Measurements from ENCODE around the gene SLC10A6.

The SLC10A6 gene

DNA sequence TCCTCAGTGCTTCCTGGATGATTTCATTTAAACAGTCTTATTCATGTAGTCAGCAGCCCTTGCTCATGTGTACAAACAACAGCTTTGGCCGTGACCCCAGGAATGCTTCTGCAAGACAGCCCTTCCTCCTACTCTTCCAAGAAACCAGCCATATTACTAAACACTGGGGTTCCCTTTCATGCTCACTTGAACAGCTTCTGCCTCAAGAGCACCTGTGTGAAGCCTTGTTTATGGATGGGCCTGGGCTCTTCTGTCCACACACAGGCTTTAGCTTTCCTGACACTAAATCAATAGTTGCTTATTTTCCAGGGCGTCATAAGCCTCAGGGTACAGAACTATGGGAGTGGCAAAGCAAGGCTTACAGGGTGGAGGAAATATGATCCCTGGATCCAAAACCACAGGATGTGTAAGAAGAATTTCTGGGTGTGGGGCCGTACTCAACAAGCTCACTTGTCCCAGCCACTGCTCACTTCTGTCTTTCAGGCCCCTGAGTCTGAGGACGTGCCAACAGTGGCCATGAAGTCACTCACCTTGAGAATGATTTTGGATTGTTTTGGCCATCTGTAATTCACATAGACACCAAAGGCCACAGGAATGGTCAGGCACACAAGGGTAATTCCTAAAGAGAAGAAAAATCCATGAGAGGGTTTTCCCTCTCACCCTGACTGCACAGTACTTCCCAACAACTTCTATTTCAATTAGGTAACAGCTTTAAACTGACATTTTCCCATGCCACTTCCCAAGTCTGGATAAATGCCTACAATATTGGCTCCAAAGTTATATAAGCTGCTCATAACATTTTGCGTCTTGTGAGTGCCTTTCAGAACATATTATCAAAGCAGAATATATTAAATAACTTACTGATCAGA, 17.7 kb downstream of the SLC10A6 start:
- TF ChIP-seq, protein P1, sequence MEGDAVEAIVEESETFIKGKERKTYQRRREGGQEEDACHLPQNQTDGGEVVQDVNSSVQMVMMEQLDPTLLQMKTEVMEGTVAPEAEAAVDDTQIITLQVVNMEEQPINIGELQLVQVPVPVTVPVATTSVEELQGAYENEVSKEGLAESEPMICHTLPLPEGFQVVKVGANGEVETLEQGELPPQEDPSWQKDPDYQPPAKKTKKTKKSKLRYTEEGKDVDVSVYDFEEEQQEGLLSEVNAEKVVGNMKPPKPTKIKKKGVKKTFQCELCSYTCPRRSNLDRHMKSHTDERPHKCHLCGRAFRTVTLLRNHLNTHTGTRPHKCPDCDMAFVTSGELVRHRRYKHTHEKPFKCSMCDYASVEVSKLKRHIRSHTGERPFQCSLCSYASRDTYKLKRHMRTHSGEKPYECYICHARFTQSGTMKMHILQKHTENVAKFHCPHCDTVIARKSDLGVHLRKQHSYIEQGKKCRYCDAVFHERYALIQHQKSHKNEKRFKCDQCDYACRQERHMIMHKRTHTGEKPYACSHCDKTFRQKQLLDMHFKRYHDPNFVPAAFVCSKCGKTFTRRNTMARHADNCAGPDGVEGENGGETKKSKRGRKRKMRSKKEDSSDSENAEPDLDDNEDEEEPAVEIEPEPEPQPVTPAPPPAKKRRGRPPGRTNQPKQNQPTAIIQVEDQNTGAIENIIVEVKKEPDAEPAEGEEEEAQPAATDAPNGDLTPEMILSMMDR (conservative IDR thresholded peaks at IDR 0.05; ENCODE audit: low read depth, low read length) = no peak
- no peak overlapping the region for H3K4me3 ChIP-seq (IDR thresholded peaks at IDR 0.05; ENCODE audit: insufficient read depth, low read depth, low read length)
- H3K27me3 ChIP-seq (ENCODE audit: insufficient read depth, low read depth) = no peaks in the 10 kb centered on the region
- no peak overlapping the region for H3K4me2 ChIP-seq
- no peak overlapping the region for H3K27ac ChIP-seq
- no peak overlapping the region for H3K9ac ChIP-seq
- no peaks in the 10 kb centered on the region for H3K79me2 ChIP-seq (ENCODE audit: insufficient read depth, low read depth)
- no peak overlapping the region for H2AFZ ChIP-seq (ENCODE audit: low read depth)
- no peaks in the 10 kb centered on the region for H4K20me1 ChIP-seq (ENCODE audit: insufficient read depth)
- no peaks in the 10 kb centered on the region for H3K36me3 ChIP-seq (ENCODE audit: insufficient read depth)
- no peaks in the 10 kb centered on the region for H3K4me1 ChIP-seq (ENCODE audit: low read depth, poor library complexity, severe bottlenecking)

DNA sequence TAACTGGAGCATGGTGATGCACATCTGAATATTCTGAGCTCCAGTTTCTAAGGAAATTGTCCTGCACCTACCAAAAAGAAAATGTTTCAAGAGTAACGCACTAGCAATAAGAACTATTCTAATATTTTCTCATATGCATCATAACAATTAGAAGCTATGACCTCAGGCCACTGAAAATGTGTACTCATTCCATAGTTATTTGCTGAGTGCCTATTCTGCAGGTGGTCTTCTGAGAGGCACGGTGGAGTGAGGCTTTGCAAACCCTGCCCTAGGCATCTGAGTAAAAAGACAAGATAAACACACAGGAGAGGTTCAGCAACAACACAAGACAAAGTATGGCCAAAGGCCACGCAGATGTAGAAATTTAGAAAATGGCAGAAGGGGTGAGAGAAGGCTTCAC, 23.7 kb downstream of the SLC10A6 start:
- H3K9ac ChIP-seq = no peak overlapping the region
- H2AFZ ChIP-seq (ENCODE audit: low read depth) = no peak overlapping the region
- no peaks in the 10 kb centered on the region for H3K79me2 ChIP-seq (ENCODE audit: insufficient read depth, low read depth)
- H3K27ac ChIP-seq = no peak overlapping the region
- H3K4me1 ChIP-seq (ENCODE audit: low read depth, poor library complexity, severe bottlenecking) = no peaks in the 10 kb centered on the region
- H3K4me3 ChIP-seq (IDR thresholded peaks at IDR 0.05; ENCODE audit: insufficient read depth, low read depth, low read length) = no peak overlapping the region
- H3K4me2 ChIP-seq = no peak overlapping the region
- H4K20me1 ChIP-seq (ENCODE audit: insufficient read depth) = no peaks in the 10 kb centered on the region
- no peaks in the 10 kb centered on the region for H3K27me3 ChIP-seq (ENCODE audit: insufficient read depth, low read depth)
- H3K36me3 ChIP-seq (ENCODE audit: insufficient read depth) = no peaks in the 10 kb centered on the region
- TF ChIP-seq, protein P1 (conservative IDR thresholded peaks at IDR 0.05; ENCODE audit: low read depth, low read length) = no peak

DNA sequence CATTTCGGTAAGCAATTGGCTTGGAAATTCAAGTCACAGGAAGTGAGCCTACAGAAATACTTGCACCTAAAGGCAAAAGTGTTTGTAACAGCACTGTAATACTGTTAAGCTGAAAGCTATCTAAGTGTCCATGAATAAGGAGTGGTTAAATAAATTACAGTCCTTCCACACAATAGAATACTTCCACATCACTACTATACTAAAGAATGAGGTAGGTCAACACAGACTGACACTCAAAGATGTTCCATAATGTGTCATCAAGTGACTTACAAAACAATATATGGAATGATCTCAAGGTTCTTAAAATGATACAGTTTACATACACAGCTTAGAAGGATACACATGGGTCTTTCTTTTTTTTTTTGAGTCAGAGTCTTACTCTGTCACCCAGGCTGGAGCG, 27.0 kb downstream of the SLC10A6 start:
- H3K27me3 ChIP-seq (ENCODE audit: insufficient read depth, low read depth) = no peaks in the 10 kb centered on the region
- H3K9ac ChIP-seq = no peak overlapping the region
- H4K20me1 ChIP-seq (ENCODE audit: insufficient read depth) = no peaks in the 10 kb centered on the region
- no peaks in the 10 kb centered on the region for H3K79me2 ChIP-seq (ENCODE audit: insufficient read depth, low read depth)
- no peak overlapping the region for H3K4me3 ChIP-seq (IDR thresholded peaks at IDR 0.05; ENCODE audit: insufficient read depth, low read depth, low read length)
- H2AFZ ChIP-seq (ENCODE audit: low read depth) = no peak overlapping the region
- no peak overlapping the region for H3K27ac ChIP-seq
- no peaks in the 10 kb centered on the region for H3K4me1 ChIP-seq (ENCODE audit: low read depth, poor library complexity, severe bottlenecking)
- TF ChIP-seq, protein P1 (conservative IDR thresholded peaks at IDR 0.05; ENCODE audit: low read depth, low read length) = no peak
- no peak overlapping the region for H3K4me2 ChIP-seq
- H3K36me3 ChIP-seq (ENCODE audit: insufficient read depth) = no peaks in the 10 kb centered on the region

DNA sequence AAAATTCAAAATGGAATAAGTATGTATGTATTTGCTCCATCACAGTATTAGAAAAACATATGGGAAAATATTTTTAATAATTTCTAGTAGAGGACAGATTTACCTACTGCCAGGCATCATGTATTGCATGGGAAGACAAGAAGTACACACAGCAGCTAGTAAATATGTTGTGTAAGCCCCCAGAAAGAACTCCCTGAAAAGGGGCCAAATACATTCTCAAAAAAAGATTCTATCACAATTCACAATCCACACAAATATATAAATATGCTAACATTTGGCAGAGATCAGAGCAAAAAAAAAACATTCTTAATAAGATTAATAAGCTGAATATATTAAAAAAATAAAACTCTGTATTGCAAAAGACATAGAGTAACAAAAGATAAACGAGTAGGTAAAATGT, 28.0 kb downstream of the SLC10A6 start:
- no peak overlapping the region for H3K9ac ChIP-seq
- TF ChIP-seq, protein P1 (conservative IDR thresholded peaks at IDR 0.05; ENCODE audit: low read depth, low read length) = no peak
- H3K4me3 ChIP-seq (IDR thresholded peaks at IDR 0.05; ENCODE audit: insufficient read depth, low read depth, low read length) = no peak overlapping the region

More for the DNA sequence above, 28.0 kb downstream of the SLC10A6 start:
- Histone ChIP-seq H4K20me1 (ENCODE audit: insufficient read depth) (no peaks in the 10 kb centered on the region), H3K4me1 (ENCODE audit: low read depth, poor library complexity, severe bottlenecking) (no peaks in the 10 kb centered on the region), H3K27me3 (ENCODE audit: insufficient read depth, low read depth) (no peaks in the 10 kb centered on the region), H3K4me2 (no peak overlapping the region), H2AFZ (ENCODE audit: low read depth) (no peak overlapping the region), H3K27ac (no peak overlapping the region), H3K79me2 (ENCODE audit: insufficient read depth, low read depth) (no peaks in the 10 kb centered on the region), H3K36me3 (ENCODE audit: insufficient read depth) (no peaks in the 10 kb centered on the region)

Data from KMS-11 (cell line).